GM21526 (cell line): ENCODE results near the gene ICOSLG.
"Not testable (repeated sequence)": the region's sequence is repeated elsewhere in the genome, so short reads cannot be mapped to it uniquely, and the experiment has no call there.

Experiments used
- ATAC-seq: cut with Tn5 transposase; IDR thresholded peaks from one replicate; pipeline ENCODE4 v1.9.1; 2021; ENCODE audit warnings: moderate library complexity; ENCODE audit not compliant: unreplicated experiment, low FRiP score

ICOSLG gene

GRCh38 chr21:44190349-44191271 is 50.1 kb downstream of the ICOSLG start:
- ATAC-seq = not testable (repeated sequence)

GRCh38 chr21:44184862-44185261 is 55.9 kb downstream of the ICOSLG start:
- ATAC-seq = not testable (repeated sequence)

- ATAC-seq = not testable (repeated sequence)
Measured at GRCh38 chr21:44182202-44182601, 58.5 kb downstream of the ICOSLG start.

GRCh38 chr21:44181506-44181905 is 59.2 kb downstream of the ICOSLG start:
- ATAC-seq = not testable (repeated sequence)

GRCh38 chr21:44176127-44176526 is 64.6 kb downstream of the ICOSLG start:
- ATAC-seq = not testable (repeated sequence)

GRCh38 chr21:44175189-44175588 is 65.6 kb downstream of the ICOSLG start:
- ATAC-seq = not testable (repeated sequence)
